Esophagus (tissue), 2 donors: ENCODE measurements around the gene IRS2. TPM values are rescaled to one million over a fixed set of nuclear protein-coding genes. Genes with fewer than 3 reads are reported as not detected.

Experiments
- H3K27ac ChIP-seq, 2 donors: one replicate each; pipeline ENCODE4 v1.5.1; 2013; ENCODE audit warnings: low read depth in 2 of 2, mild to moderate bottlenecking in 2 of 2, inconsistent platforms in 1 of 2, low read length in 1 of 2, moderate library complexity in 1 of 2
- H3K27me3 ChIP-seq, 2 donors: one replicate each; pipeline ENCODE4 v1.6.1; 2013; ENCODE audit warnings: low read length in 2 of 2, control low read depth in 1 of 2, mild to moderate bottlenecking in 1 of 2; ENCODE audit not compliant: insufficient read depth in 2 of 2, control insufficient read depth in 1 of 2
- H3K36me3 ChIP-seq, 2 donors: one replicate each; pipeline ENCODE4 v1.6.1; 2013; ENCODE audit warnings: low read length in 1 of 2; ENCODE audit not compliant: control insufficient read depth in 2 of 2, insufficient read depth in 2 of 2
- H3K4me1 ChIP-seq, 2 donors: one replicate each; pipeline ENCODE4 v1.6.1; 2013; ENCODE audit warnings: low read length in 1 of 2; ENCODE audit not compliant: control insufficient read depth in 2 of 2, insufficient read depth in 2 of 2
- H3K4me3 ChIP-seq, 2 donors: one replicate each; pipeline ENCODE4 v1.5.1; 2013; ENCODE audit warnings: low read length in 2 of 2, mild to moderate bottlenecking in 2 of 2, low read depth in 1 of 2, moderate library complexity in 1 of 2
- H3K9me3 ChIP-seq, 2 donors: one replicate each; pipeline ENCODE4 v1.6.1; 2013; ENCODE audit warnings: mild to moderate bottlenecking in 2 of 2, low read depth in 1 of 2, low read length in 1 of 2, moderate library complexity in 1 of 2; ENCODE audit not compliant: control insufficient read depth in 2 of 2, insufficient read depth in 1 of 2
- WGBS, 2 donors: extraction: QIAGEN DNeasy Blood & Tissue Kit; methylation state at CpG; one replicate each; pipeline ENCODE4 v1.1.7; 2013; 5-methylcytosine and 5-hydroxymethylcytosine counted together
- polyA plus RNA-seq, 2 donors: library from polyadenylated mRNA; stranded (reverse); fragments of 200-250 nt; gene quantifications; one replicate each; pipeline ENCODE4 v1.2.3, GENCODE V29; 2013
- donor health status: healthy with polysubstance abuse.
- donor health status: Bipolar disorder and iron deficiency.

IRS2 gene
- polyA plus RNA-seq, 2 donors = 1.6 to 2.6 TPM

DNA sequence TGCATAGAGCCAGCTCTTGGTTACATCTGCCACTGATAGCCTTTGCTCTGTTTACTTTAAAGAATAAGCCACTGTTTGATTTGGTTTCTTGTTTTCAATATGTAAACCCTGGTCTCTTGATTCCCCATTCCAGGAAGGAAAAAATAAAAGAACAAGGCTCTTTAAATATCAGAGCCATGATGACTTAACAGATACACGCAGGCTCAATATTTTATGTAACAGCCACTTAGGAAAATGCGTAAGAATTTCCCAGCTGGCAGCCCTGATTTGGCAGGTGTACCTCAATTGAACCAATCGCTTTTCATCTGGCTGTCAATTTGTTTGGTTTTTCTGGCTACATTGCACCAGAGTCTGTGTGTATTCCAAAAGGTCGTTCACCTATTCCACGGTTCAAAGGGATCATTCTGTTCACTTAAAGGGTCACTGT, 65.6 kb downstream of the IRS2 start:
- Histone ChIP-seq H3K4me3 (no peak overlapping the region), H3K27me3 (no peaks in the 10 kb centered on the region), H3K27ac (no peak overlapping the region), H3K9me3 (no peaks in the 10 kb centered on the region), H3K4me1 (no peaks in the 10 kb centered on the region), H3K36me3 (no peaks in the 10 kb centered on the region)
- WGBS, 2 donors = 51% methylated on average over 5 of the region's 5 CpGs

DNA sequence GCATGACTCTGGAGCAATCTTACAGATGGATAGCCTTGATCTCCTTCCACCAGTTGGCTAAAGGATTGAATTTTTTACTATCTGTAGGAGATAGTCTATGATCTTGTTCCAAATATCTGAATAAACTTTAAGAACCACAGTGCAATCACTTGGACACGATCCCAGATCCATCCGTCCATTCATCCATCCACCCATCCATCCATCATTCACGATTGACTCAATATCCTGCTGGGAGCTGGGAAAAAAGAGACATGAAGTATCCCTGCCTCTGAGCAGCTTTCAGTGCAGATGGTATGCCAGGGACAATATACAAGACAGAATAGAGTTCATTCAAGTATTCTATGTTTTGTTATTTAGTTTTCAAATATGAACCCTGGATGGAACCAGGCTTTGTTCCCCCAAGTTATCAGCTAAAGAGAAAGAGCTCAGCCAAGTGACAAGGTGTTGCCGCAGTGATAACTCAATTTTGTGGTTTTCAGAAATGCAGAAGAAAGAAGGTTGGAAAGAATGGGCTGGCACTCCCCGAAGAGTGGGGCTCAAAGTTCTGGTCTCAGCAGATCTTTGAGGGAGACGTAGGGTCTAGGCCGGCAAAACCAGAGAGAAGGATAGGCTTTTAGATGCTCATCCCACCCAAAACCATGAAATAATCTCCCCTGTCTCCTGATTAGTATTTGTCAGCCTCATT, 66.3 kb downstream of the IRS2 start:
- 56 to 60% methylated on average over 7 of the region's 7 CpGs for WGBS, 2 donors
- H3K27ac ChIP-seq = no peak overlapping the region
- H3K27me3 ChIP-seq = no peaks in the 10 kb centered on the region

DNA sequence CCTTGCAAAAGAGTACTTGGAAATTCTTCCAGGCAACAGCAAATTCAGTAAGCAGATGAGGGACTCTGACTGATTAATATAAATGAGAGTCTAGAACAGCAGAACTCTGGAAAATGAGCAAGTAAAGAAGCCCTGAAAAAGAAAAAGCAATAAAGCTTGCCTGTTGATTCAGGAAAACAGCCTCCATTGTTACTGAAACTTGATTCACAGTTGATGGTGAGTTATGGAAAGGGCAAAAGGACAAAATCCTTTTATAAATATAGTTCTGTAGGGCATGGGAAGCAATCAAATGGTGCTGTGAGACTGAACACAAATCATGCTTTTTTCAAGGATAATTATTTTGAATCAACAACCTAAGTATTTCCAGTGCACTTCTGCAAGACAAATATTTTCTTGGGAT, 67.7 kb downstream of the IRS2 start:
- Histone ChIP-seq H3K4me3 (no peak overlapping the region), H3K4me1 (no peaks in the 10 kb centered on the region), H3K27me3 (no peaks in the 10 kb centered on the region), H3K36me3 (no peaks in the 10 kb centered on the region), H3K27ac (no peak overlapping the region), H3K9me3 (no peaks in the 10 kb centered on the region)

More for the DNA sequence above, 66.3 kb downstream of the IRS2 start:
- H3K4me1 ChIP-seq = no peaks in the 10 kb centered on the region
- no peaks in the 10 kb centered on the region for H3K36me3 ChIP-seq
- H3K9me3 ChIP-seq = no peaks in the 10 kb centered on the region
- no peak overlapping the region for H3K4me3 ChIP-seq

DNA sequence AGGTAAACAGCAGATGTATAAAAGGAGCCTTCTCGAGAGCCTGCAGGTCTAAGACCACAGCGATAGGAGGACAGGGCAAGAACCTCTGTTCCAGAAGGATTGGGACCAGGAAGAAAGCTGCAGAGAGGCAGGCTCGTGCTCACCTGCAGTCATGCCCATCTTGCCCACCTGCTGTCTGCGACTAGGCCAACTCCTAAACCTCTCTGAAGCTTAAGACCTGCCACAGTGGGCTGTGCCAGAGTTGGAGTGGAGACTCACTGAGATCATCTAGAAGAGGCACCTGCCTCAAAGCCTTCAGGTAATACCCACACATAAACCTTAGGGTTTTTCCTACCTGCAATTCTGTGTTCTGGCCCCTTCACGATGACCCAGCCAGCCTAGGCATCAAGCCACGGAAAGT, 68.7 kb downstream of the IRS2 start:
- 90 to 95% methylated on average over 6 of the region's 6 CpGs for WGBS, 2 donors
- H3K9me3 ChIP-seq = no peaks in the 10 kb centered on the region
- H3K4me3 ChIP-seq = no peak overlapping the region
- H3K27me3 ChIP-seq = no peaks in the 10 kb centered on the region
- H3K4me1 ChIP-seq = no peaks in the 10 kb centered on the region
- H3K27ac ChIP-seq = no peak overlapping the region
- H3K36me3 ChIP-seq = no peaks in the 10 kb centered on the region

DNA sequence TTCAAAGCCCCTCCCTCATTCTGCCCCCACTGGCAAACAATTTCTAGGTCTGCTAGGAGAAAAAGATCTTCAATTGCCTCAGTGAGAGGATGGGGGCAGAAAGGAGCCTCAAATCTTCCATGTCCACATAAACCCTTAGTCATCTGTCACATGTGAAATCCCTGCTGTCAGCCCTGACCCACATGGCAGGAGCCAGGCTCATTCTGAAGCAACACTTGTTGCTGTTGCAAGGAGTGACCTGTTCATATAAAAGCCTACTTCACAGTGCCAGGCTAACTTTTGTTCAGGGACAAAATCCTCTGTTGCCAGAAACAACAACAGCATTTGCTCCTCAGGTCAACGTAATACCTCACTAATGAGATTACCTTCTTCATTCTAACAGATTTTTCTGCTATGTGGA, 70.5 kb downstream of the IRS2 start:
- Histone ChIP-seq H3K27ac (no peak overlapping the region), H3K36me3 (no peaks in the 10 kb centered on the region), H3K4me1 (no peaks in the 10 kb centered on the region), H3K9me3 (no peaks in the 10 kb centered on the region), H3K4me3 (no peak overlapping the region), H3K27me3 (no peaks in the 10 kb centered on the region)
- WGBS, 2 donors = 88 to 91% methylated on average over 1 of the region's 1 CpG

DNA sequence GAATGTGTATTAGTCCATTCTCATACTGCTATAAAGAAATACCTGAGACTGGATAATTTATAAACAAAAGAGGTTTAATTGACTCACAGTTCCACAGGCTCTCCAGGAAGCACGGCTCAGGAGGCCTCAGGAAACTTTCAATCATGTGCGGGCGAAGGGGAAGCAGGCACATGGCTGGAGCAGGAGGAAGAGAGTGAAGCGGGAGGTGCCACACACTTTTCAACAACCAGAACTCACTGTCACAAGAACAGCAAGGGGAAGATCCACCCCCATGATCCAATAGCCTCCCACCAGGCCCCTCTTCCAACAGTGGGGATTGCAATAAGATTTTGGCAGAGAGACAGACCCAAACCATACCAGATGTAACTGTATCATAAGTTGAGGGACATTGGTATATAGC, 72.7 kb downstream of the IRS2 start:
- Histone ChIP-seq H3K4me3 (no peak overlapping the region), H3K9me3 (no peaks in the 10 kb centered on the region), H3K27me3 (no peaks in the 10 kb centered on the region), H3K27ac (no peak overlapping the region), H3K36me3 (no peaks in the 10 kb centered on the region), H3K4me1 (no peaks in the 10 kb centered on the region)
- WGBS, 2 donors = 77 to 88% methylated on average over 4 of the region's 4 CpGs

DNA sequence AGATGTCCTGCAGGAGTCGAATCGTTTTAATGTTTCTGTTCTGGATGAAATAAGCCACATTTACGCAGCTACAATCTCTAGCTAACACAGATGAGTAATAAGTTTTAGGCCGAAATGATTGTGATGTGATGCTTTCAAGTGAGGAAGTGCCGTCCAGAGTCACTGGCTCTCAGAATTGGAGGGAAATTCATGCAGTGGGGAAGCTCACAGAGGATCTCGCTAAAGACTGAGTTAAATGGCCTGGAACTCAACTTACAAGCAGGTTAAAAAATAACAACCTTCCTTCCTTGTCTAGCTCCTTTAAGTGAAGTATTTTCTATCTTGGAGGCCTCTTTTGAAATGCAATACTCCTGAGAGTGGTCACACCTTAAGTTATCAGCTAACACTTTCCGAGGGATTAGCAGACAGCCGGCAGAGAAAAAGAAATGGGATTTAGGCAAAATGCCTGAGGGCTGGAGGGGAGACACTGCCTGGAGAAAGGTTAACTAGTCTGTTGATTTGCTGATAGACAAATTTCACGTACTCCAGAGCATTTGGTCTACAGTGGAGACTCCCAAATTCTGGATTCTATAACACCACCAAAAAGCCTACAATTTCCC, 74.2 kb downstream of the IRS2 start:
- no peaks in the 10 kb centered on the region for H3K9me3 ChIP-seq
- no peaks in the 10 kb centered on the region for H3K36me3 ChIP-seq
- WGBS, 2 donors = 60 to 64% methylated on average over 9 of the region's 9 CpGs
- H3K4me1 ChIP-seq = no peaks in the 10 kb centered on the region
- H3K27ac ChIP-seq = no peak overlapping the region
- no peak overlapping the region for H3K4me3 ChIP-seq
- H3K27me3 ChIP-seq = no peaks in the 10 kb centered on the region

DNA sequence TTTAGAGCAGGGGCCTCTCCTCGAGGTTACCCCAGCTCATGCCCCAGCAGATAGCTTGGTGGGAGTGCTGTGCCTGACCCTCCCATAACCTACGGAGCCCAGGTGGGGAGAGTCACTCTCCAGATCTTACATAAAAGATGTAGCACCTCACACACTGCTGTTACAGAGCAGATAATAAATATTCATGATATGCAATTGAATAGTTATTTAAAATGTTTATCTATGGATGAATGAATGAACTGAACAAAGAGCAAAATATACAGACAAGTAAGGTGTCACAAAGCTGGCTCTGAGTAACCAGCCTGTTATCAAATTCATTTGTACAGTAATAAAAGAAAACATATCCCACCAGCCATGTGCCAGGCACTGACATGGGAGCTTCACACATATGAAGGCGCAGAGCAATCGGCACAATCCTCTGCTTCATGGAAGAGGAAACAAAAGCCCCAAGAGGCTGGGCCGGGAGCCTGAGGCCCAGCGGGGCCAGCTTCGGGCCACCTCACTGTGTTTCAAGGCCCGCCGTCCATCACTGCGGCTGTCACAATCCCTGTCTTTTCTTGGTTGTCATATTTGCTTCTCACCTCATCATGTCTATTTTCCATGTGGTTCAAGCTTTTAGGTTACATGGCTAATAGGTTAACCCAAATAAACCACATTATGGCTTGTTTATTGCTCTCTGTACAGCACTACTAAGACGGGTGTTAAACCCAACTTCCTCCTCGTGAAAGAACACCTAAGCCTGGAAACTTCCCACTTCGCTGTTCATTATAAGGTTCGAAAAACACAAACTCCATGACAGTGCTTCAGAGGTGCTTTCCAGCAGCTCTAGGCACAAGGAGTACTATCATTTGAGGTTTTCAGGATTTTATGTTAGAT, 78.4 kb downstream of the IRS2 start:
- no peak overlapping the region for H3K4me3 ChIP-seq
- H3K4me1 ChIP-seq = no peaks in the 10 kb centered on the region
- 76 to 85% methylated on average over 14 of the region's 14 CpGs for WGBS, 2 donors
- no peaks in the 10 kb centered on the region for H3K36me3 ChIP-seq
- no peak overlapping the region for H3K27ac ChIP-seq
- H3K9me3 ChIP-seq = peaks cover 0 to 3% of the 10 kb centered on the region in 2 donors
- H3K27me3 ChIP-seq = no peaks in the 10 kb centered on the region

DNA sequence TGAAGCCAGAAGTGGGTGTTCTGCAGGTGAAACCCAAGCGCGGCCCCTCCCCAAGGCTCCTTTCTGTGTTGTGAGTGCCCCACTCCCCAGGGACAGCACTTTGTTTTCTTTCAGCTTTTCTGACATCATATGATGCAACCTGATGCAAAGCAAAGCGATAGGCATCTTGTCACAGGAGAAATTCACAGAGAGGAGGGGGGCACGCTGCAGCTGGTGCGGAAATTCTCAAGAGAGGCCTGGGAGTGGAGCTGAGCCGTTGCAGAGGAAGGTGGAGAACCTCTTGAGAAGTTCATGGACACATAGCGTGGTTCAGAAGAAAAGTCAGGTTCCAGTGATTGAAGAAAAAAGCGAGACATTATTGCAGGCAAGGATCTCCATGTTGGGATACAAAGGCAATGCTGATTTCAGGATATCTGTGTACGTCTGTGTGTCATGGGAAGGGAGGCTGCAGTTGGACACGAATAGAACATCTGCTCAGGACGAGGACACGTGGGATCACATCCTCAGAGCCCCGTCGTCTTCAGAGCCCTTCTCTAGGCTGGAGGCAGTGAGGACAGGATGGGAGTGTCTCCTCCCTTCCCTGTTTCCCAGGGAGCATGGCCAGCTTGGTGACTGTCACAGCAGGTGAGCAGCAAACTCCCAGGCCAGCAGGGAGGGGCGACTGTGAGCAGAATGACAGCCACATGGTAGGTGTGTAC, 79.2 kb downstream of the IRS2 start:
- Histone ChIP-seq H3K4me1 (no peaks in the 10 kb centered on the region), H3K36me3 (no peaks in the 10 kb centered on the region), H3K27me3 (no peaks in the 10 kb centered on the region), H3K27ac (no peak overlapping the region), H3K4me3 (no peak overlapping the region), H3K9me3 (peaks cover 0 to 3% of the 10 kb centered on the region in 2 donors)
- WGBS, 2 donors = 87 to 88% methylated on average over 15 of the region's 15 CpGs
